C4-2B (cell line): ENCODE measurements around the gene TBL1Y.

Experiments
- ZFX ChIP-seq: fragments of 450-650 bp; IDR thresholded peaks from 2 replicates; pipeline ENCODE4 v1.6.1; 2017
- TF ChIP-seq, protein P1 (sequence below): fragments of 450-650 bp; conservative IDR thresholded peaks from 2 replicates; pipeline ENCODE4 v1.5.1; 2017; ENCODE audit warnings: mild to moderate bottlenecking

DNA sequence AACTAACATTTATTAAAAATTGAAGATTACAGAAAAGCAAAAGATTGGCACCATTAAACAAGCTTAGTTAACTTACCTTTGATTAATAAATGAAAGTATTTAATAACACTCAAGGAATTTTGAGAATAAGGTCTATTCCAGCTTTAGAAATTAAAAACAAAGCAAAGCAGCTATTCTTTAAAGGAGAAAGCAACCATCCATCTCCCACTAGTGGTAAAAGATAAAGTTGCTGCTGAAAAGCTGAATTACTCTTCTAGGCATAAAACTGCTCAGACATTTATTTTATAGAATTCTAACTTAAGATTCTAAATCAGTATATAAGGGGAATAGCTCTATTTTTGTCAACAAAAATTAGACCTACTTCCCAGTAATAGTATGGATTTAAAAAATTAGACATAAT is 37.2 kb downstream of the TBL1Y start:
- TF ChIP-seq, protein P1, sequence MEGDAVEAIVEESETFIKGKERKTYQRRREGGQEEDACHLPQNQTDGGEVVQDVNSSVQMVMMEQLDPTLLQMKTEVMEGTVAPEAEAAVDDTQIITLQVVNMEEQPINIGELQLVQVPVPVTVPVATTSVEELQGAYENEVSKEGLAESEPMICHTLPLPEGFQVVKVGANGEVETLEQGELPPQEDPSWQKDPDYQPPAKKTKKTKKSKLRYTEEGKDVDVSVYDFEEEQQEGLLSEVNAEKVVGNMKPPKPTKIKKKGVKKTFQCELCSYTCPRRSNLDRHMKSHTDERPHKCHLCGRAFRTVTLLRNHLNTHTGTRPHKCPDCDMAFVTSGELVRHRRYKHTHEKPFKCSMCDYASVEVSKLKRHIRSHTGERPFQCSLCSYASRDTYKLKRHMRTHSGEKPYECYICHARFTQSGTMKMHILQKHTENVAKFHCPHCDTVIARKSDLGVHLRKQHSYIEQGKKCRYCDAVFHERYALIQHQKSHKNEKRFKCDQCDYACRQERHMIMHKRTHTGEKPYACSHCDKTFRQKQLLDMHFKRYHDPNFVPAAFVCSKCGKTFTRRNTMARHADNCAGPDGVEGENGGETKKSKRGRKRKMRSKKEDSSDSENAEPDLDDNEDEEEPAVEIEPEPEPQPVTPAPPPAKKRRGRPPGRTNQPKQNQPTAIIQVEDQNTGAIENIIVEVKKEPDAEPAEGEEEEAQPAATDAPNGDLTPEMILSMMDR: no peak
- TF ChIP-seq ZFX: no peak
